Activated CD4-positive, alpha-beta memory T cell treated with anti-CD3 and anti-CD28 coated beads for 36 hours (primary cell): ENCODE measurements around the gene PTPA. TPM values are rescaled to one million over a fixed set of nuclear protein-coding genes. Genes with fewer than 3 reads are reported as not detected.

Experiments used
- CTCF ChIA-PET: fragments of 350-600 bp; sonication (Branson Sonifier 250); formaldehyde crosslinking; loops from one replicate; lab custom pipeline; 2021; ENCODE audit warnings: antibody characterized with exemption, inconsistent platforms; lab: Charles Lee
- POLR2A ChIA-PET: fragments of 350-600 bp; sonication (Branson Sonifier 250); formaldehyde crosslinking; loops from one replicate; lab custom pipeline; 2021; ENCODE audit warnings: antibody characterized with exemption; lab: Charles Lee
- DNase-seq: peaks from one replicate; pipeline ENCODE4 v3.0.0-alpha.2; 2020
- H3K27ac Mint-ChIP-seq: one replicate; pipeline ENCODE4 v1.8.0; 2021; ENCODE audit warnings: mixed read lengths
- H3K27me3 Mint-ChIP-seq: one replicate; pipeline ENCODE4 v1.8.0; 2021; ENCODE audit warnings: mixed read lengths
- H3K36me3 Mint-ChIP-seq: one replicate; pipeline ENCODE4 v1.8.0; 2021; ENCODE audit warnings: mixed read lengths
- H3K4me1 Mint-ChIP-seq: one replicate; pipeline ENCODE4 v1.8.0; 2021; ENCODE audit warnings: low read depth, mixed read lengths
- H3K4me3 Mint-ChIP-seq: one replicate; pipeline ENCODE4 v1.8.0; 2021; ENCODE audit warnings: mild to moderate bottlenecking, mixed read lengths
- H3K9me3 Mint-ChIP-seq: one replicate; pipeline ENCODE4 v1.8.0; 2021; ENCODE audit warnings: mixed read lengths
- intact Hi-C: fragments of 100-400 bp; cut with micrococcal nuclease; formaldehyde crosslinking; loops from one replicate; pipeline ENCODE4 v1.15.1; 2023
- total RNA-seq, 2 experiments: library from RNA; stranded (reverse); gene quantifications; one replicate each; pipeline ENCODE4 v1.2.3, GENCODE V29; 2021

The PTPA gene
- total RNA-seq, 2 experiments from 2014 or later, result 74.6 to 76.3 TPM

DNA sequence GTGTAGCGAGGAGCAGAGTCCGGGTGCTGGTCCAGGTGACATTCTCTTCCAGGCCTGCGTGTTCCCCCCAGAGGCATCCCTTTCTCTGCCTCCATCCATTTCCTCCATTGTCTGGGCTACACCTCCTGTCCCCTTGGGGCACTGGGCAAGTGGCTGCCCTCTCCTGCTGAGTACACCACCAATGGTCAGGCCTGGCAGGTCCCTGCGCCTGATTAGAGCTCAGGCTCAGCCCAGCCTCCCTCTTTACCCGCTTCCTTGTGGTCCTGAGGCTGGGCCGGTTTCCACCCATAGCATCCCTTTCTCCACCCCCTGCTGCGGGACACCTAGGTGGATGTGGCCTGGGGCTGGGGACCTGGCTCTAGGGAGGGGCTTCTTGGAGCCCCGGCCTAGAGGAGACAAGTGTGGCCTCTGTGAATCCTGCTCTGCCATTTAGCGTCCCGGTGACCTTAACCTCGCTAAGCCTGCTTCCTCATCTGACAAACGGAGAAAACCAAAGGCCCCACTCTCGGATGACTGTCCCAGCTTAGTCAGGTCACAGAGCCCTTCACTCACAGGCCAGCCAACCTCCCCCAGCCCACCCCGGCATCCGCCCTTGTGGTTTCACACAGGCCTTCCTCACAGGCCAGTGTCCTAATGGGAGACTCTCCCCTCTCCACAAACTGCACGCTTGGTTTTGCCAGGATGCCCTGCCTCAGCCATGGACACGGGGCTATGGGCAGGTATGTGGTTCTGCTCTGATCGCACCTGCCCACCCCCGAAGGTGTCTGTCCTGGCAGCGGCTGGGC, 17.4 kb upstream of the PTPA start:
- H3K4me3 Mint-ChIP-seq, result no peak overlapping the region
- H3K27ac Mint-ChIP-seq, result no peak overlapping the region
- no peaks in the 10 kb centered on the region for H3K4me1 Mint-ChIP-seq
- POLR2A ChIA-PET, result no interaction called here
- H3K36me3 Mint-ChIP-seq, result peaks cover 2% of the 10 kb centered on the region
- CTCF ChIA-PET, result no interaction called here
- intact Hi-C loops, result no loop called here
- no peaks in the 10 kb centered on the region for H3K9me3 Mint-ChIP-seq
- no peak for DNase-seq
- H3K27me3 Mint-ChIP-seq, result no peaks in the 10 kb centered on the region

DNA sequence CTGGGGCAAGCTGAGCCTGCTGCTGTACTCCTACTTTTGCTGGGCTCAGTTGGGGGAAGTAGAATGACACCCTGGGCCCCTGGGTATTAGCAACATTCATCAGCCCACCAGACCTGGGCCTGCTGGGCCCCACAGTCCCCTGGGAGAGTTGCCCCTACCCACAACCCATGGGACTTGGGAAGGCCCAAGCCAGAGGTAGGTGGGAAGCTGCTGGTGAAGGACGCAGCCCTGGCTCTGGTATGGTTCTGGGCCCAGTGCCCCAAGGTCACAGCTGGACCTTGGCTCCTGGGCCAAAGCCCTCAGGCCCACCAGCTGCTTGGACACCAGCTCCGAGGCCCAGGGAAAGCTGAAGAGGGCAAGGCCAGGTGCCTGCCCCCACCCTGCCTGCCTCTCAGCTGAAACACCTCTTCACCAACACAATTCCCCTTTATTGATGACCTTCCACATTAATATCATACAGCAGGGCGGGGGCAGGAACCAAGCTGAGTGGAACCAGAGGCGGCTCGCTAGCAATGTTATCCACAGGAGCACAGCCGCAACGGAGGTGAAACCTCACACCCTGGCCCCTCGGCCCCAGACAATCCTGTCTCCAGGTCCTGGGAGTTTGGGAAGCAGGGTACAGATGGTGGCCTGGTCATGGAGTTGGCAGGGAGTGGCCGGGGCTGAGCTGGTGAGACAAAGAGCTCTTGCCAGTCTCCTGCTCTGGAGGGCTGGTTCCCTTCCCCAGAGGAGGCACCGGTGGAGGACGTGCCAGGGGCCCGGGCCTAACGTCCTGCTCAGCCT, 16.6 kb upstream of the PTPA start:
- intact Hi-C loops, result no loop called here
- DNase-seq, result no peak
- Mint-ChIP-seq H3K36me3 (peaks cover 2% of the 10 kb centered on the region), H3K27me3 (no peaks in the 10 kb centered on the region), H3K9me3 (no peaks in the 10 kb centered on the region), H3K4me3 (no peak overlapping the region), H3K27ac (no peak overlapping the region), H3K4me1 (no peaks in the 10 kb centered on the region)
- CTCF ChIA-PET, result no interaction called here
- POLR2A ChIA-PET, result no interaction called here

DNA sequence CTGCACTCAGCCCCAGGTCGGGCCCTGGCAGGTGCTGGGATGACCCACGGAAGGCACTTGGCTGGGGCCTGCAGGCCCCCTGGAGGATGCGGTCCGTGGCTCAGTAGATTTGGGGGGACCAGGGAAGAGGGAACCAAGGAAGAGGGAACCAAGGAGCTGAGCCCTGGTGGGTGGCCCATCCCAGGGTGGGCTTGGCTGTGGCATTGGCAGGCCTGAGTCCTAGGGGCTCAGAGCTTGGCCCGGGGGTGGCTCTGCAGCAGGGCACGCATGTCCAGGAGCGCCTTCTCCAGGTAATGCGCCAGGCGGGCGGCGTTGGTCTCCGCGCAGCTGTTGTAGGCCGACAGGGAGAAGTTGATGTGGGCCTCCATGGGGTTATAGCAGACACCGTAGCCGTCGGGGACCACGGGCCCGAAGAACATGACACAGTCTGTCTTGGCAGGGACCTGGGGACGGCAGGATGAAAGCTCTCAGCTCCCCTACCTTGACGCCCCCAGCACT, 16.0 kb upstream of the PTPA start:
- no peak for DNase-seq
- Mint-ChIP-seq H3K4me3 (no peak overlapping the region), H3K36me3 (peaks cover 2% of the 10 kb centered on the region), H3K27me3 (no peaks in the 10 kb centered on the region), H3K27ac (no peak overlapping the region), H3K9me3 (no peaks in the 10 kb centered on the region), H3K4me1 (no peaks in the 10 kb centered on the region)
- POLR2A ChIA-PET, result no interaction called here
- intact Hi-C loops, result no loop called here
- CTCF ChIA-PET, result no interaction called here

DNA sequence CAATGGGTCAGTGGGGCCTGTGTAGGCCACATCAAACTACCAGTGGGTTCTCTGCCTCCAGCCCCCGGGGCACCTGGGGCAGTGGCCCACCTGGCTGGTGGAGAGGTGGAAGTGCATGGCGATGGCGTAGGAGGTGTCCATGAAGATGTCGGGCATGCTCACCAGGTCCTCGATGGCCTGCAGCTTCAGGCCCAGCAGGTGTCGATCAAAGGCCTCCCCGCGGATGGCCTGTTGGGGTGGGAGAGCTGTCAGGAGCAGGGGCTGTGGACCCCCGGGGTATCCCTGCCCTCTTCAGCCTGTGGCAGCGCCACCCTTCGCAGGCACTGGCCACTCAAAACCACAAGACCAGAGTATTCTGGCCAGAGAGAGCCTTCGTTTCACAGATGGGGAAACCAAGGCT, 15.3 kb upstream of the PTPA start:
- ChIA-PET POLR2A (no interaction called here), CTCF (no interaction called here)
- DNase-seq, result no peak
- no peaks in the 10 kb centered on the region for H3K9me3 Mint-ChIP-seq
- intact Hi-C loops, result no loop called here
- H3K4me3 Mint-ChIP-seq, result no peak overlapping the region
- H3K36me3 Mint-ChIP-seq, result peaks cover 2% of the 10 kb centered on the region
- no peaks in the 10 kb centered on the region for H3K4me1 Mint-ChIP-seq
- no peak overlapping the region for H3K27ac Mint-ChIP-seq
- no peaks in the 10 kb centered on the region for H3K27me3 Mint-ChIP-seq

DNA sequence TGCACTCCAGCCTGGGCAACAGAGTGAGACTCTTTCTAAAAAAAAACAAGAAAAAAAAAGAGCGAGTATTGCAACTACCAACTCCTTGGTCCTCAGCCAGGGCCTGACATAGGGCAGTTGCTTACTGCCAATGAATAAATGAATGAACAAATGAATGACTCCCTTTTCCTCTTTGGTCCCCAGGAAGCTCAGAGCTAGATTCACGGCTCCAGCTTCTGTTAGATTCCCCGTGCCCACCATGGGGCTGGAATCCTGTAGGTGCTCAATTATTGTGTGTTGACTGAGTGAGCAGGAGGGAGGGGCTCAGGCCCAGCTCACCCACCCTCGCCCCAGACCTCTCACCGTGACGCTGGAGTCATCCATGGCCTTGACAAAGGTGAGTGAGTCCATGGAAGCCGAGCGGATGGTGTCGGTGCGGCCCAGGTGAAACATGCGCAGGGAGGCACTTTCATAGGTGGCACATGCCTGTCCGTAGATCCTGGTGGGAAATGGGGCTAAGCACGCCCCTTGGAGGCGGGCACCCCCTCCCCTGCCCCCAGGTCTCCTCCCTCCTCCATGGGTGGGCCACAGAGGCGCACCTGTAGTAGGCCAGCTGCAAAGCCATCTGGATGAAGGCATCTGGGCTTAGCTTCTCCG, 13.4 kb upstream of the PTPA start:
- DNase-seq, result no peak
- peaks cover 2% of the 10 kb centered on the region for H3K36me3 Mint-ChIP-seq
- CTCF ChIA-PET, result interaction anchor here (1.5 kb wide), 1 partner anchor 34 kb away, joined by 3 read pairs; no protein-coding TSS in a partner anchor
- H3K27ac Mint-ChIP-seq, result no peak overlapping the region
- no peaks in the 10 kb centered on the region for H3K9me3 Mint-ChIP-seq
- POLR2A ChIA-PET, result interaction anchor here (0.6 kb wide), 1 partner anchor 727 kb away, joined by 3 read pairs; no protein-coding TSS in a partner anchor
- H3K4me3 Mint-ChIP-seq, result no peak overlapping the region
- no peaks in the 10 kb centered on the region for H3K4me1 Mint-ChIP-seq
- intact Hi-C loops, result no loop called here
- no peaks in the 10 kb centered on the region for H3K27me3 Mint-ChIP-seq

DNA sequence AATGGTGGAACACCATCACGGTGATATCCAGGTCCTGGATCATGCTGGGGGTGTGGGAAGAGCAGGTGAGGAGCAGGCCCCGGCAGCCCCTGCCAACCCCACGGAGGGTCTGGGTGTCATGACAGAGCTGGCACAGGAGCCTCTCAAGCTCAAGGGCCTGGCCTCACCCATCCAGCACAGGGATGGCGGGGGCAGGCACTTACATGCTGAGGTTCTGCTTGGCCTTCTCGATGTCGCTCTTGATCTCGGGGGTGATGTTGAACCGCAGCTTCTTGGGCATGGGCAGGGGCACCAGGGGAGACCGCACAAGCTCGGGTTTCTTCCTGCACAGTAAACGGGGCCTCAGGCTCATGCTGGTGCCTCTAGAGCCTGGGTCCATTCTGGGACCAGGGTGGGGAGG, 12.9 kb upstream of the PTPA start:
- H3K4me1 Mint-ChIP-seq, result no peaks in the 10 kb centered on the region
- intact Hi-C loops, result no loop called here
- no peak for DNase-seq

DNA sequence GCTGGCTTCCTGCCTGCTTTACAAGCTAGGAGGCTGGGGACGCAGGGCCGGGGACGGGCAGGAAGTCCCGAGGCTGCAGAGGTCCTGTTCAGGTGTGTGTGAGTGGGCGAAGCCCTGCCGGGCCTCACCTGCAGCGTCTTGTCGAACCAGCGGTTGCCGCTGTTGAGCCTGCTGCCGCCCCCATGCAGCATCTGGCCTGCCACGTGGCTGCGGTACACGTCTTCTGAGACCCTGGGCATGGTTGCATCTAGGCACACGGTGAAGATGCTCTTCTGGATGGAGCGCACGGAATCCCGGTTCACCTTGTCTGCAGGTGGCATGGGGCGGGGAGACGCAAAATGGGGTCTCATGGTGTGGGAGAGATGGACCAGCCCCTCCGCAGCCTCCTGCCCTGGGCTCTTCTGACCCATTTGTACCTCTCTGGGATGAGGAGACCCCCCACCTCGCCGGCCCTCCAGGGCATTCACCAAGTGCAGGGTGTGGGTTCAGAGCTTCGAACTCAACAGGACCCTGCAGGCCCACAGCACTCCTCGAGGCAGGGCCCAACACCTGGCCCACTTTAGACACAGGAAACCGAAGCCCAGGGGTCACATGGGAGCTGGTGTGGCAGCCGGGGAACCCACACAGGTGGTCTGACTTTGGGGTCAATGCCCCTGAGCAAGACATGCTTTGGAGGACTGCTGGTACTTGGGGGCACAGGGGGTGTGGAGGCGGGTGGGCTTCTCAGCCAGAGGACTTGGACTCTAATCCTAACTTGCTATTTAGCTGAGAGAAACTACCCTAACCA, 10.6 kb upstream of the PTPA start:
- Mint-ChIP-seq H3K36me3 (peaks cover 2% of the 10 kb centered on the region), H3K4me1 (no peaks in the 10 kb centered on the region), H3K27me3 (no peaks in the 10 kb centered on the region), H3K27ac (no peak overlapping the region), H3K9me3 (no peaks in the 10 kb centered on the region), H3K4me3 (no peak overlapping the region)
- POLR2A ChIA-PET, result interaction anchor here (0.6 kb wide), 1 partner anchor 56 kb away, joined by 3 read pairs; no protein-coding TSS in a partner anchor
- CTCF ChIA-PET, result no interaction called here
- intact Hi-C loops, result no loop called here
- DNase-seq, result no peak

More for the DNA sequence above, 12.9 kb upstream of the PTPA start:
- Mint-ChIP-seq H3K36me3 (peaks cover 2% of the 10 kb centered on the region), H3K4me3 (no peak overlapping the region), H3K9me3 (no peaks in the 10 kb centered on the region), H3K27ac (no peak overlapping the region), H3K27me3 (no peaks in the 10 kb centered on the region)
- ChIA-PET CTCF (interaction anchor here (1.5 kb wide), 1 partner anchor 33 kb away, joined by 3 read pairs; no protein-coding TSS in a partner anchor), POLR2A (interaction anchor here (0.6 kb wide), 1 partner anchor 727 kb away, joined by 3 read pairs; no protein-coding TSS in a partner anchor)

DNA sequence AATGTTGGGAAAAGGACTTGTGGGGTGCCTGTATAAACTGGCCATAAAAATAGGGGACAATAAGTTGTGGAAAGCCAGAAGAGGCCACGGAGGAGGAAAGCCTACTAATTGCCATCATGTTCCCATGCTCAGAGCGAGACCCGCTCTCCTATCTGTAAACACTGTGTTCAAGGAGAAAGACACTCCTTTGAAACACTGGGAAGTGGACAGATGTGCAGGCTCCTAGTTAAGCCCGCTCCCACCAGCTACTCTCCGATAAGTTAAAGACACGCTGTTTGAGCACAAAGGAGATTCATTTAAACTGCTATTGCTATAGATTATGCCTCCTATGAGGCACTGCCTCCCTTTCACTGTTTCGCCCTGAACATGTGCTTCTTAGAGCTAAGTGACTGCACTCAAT, 9.9 kb upstream of the PTPA start:
- CTCF ChIA-PET, result no interaction called here

DNA sequence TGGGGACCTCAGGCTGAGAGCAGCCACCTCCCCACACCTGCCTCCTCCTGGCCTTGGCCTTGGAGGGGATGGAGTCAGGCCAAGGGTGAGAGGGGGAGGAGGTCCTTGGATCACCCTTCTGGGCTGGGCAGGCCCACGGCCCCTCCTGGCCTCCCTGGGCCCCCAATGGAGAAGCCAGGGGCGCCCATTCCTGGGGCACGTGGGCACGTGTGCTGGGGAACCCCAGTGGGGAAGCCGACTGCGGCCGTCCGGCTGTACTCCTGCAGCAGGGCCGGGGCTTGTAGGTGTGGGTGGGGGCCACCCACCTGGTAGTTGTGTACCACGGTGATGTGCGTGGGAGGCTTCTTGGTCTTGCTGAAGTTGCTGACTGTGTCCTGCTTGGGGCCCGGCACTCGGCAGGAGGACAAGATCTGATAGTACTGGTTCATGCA, 9.1 kb upstream of the PTPA start:
- CTCF ChIA-PET, result no interaction called here
- DNase-seq, result no peak
- Mint-ChIP-seq H3K27me3 (no peaks in the 10 kb centered on the region), H3K4me3 (no peak overlapping the region), H3K9me3 (no peaks in the 10 kb centered on the region), H3K27ac (no peak overlapping the region), H3K4me1 (no peaks in the 10 kb centered on the region), H3K36me3 (peaks cover 2% of the 10 kb centered on the region)
- intact Hi-C loops, result no loop called here
- POLR2A ChIA-PET, result no interaction called here

More for the DNA sequence above, 9.9 kb upstream of the PTPA start:
- POLR2A ChIA-PET, result interaction anchor here (0.6 kb wide), 1 partner anchor 57 kb away, joined by 3 read pairs; no protein-coding TSS in a partner anchor
- DNase-seq, result no peak
- Mint-ChIP-seq H3K4me3 (no peak overlapping the region), H3K9me3 (no peaks in the 10 kb centered on the region), H3K27me3 (no peaks in the 10 kb centered on the region), H3K4me1 (no peaks in the 10 kb centered on the region), H3K36me3 (peaks cover 2% of the 10 kb centered on the region), H3K27ac (no peak overlapping the region)
- intact Hi-C loops, result no loop called here

DNA sequence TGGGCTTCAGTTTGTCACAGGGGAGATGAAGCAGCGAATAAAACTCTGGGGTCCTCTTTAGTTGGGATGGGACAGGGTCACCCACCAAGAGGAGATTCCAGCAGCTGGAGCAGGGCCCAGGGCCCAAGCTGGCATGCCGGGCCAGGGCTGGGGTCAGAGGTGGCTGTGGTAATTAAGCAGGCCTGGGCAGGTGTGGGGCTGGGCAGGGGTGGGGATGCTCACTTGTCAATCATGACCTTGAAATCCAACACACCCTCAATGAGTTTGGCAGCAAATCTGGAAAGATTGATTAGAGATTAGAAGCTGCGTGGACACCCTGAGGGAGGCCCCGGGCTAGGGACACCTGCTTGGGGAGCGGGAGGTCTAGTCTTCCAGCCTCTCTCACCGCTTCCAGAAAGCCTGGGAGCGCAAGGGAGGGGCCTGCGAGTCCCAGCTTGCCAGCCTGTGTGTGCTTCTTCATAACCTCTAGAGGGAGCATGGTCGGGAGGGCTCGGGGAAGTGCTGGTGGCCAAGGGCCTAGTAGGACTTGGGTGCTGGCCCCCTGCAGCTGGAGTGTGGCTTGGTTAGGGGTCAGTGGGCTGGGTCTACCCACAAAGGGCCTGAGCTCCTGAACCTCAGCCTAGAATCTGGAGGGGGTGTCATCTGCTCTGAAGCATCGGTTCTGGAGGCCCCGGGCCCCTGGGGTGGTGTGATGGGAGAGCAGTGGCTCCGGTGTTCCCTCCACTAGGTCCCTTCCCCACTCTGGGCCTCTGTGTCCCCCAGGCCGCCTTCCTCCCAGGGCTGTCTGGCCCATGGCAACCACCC, 8.2 kb upstream of the PTPA start:
- H3K27ac Mint-ChIP-seq, result no peak overlapping the region
- peak; percentile 30 for DNase-seq
- ChIA-PET POLR2A (interaction anchor here (0.6 kb wide), 1 partner anchor 30 kb away, joined by 3 read pairs; no protein-coding TSS in a partner anchor), CTCF (interaction anchor here (1.1 kb wide), 1 partner anchor 28 kb away, joined by 3 read pairs; no protein-coding TSS in a partner anchor)
- no peak overlapping the region for H3K4me3 Mint-ChIP-seq
- no peaks in the 10 kb centered on the region for H3K9me3 Mint-ChIP-seq
- no peaks in the 10 kb centered on the region for H3K27me3 Mint-ChIP-seq
- intact Hi-C loops, result no loop called here
- no peaks in the 10 kb centered on the region for H3K4me1 Mint-ChIP-seq
- no peaks in the 10 kb centered on the region for H3K36me3 Mint-ChIP-seq

DNA sequence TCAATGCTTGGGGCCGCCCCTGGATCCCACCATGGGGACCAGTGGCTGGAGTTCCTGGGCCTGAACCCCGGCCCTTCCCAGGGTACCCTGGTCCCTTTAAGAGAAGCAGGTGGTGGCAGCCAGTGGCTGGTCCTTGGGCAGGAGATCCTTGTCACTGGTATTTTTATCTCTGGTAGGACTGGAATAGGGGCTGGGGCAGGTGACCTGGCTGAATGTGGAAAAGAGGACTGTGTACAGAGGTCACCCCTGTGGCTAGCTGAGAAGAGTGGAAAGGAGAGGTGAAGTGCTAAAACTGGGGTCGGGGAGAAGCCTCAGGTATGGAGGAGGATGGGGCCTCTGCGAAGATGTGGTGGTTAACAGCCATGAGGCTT, 7.6 kb upstream of the PTPA start:
- Mint-ChIP-seq H3K27ac (no peak overlapping the region), H3K27me3 (no peaks in the 10 kb centered on the region), H3K36me3 (no peaks in the 10 kb centered on the region), H3K4me3 (no peak overlapping the region), H3K4me1 (no peaks in the 10 kb centered on the region), H3K9me3 (no peaks in the 10 kb centered on the region)
- DNase-seq, result no peak
- ChIA-PET POLR2A (no interaction called here), CTCF (interaction anchor here (1.1 kb wide), 1 partner anchor 27 kb away, joined by 3 read pairs; no protein-coding TSS in a partner anchor)
- intact Hi-C loops, result no loop called here
